GM19099 (cell line): Measurements from ENCODE around the gene NAV3.

Experiments
- POLR2A ChIP-seq: IDR thresholded peaks from 3 replicates; pipeline ENCODE4 v1.6.1; 2011; ENCODE audit warnings: low read depth; ENCODE audit not compliant: insufficient read length; ENCODE audit errors: extremely low read depth

NAV3 gene

DNA sequence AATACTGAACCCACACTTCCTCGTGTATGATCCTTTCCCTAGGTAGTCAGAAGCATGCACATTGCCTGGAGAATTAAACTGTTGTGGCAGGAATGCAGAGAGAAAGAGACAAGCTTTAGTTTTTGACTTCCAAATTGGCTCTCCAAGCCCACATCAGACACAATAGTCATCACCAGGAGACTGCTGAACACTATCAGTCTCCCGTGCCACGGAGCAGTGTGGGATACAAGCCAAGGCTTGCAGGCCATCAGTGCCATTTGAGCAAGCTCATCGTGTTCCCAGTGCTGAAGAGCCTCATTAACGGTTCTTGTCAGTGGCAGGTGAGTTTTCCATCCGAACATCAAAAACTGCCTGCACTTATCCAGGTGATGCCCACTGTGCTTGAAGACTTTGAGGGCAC, 410.8 kb downstream of the NAV3 start:
- no peak for TF ChIP-seq POLR2A

DNA sequence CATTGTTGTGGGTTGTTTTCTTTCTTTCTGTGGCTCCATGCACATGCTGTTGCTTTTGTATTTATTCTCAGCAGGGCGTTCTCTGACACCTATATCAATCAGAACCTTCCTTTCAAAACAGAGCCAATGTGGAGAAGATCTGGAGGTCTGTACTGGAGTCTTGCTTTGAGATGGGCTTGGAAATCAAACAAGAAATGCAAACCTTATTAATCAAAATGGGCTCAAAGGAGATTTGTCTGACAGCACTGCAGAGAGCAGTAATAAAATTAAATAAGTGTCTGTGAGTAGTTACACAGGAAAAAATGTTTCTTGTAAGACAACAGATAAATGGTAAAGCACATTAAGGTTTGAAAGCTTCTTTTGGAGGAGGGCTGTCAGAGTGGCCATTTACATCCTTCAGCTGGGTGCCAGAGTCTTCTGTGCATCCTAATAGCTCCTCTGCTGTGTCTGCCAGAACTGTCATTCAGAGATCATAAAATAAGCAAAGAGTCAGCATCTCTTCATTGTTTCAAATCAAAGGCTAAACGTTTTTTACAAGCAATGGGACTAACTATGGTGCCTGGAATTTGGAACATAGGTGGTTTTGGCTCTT, 414.3 kb downstream of the NAV3 start:
- no peak for TF ChIP-seq POLR2A

DNA sequence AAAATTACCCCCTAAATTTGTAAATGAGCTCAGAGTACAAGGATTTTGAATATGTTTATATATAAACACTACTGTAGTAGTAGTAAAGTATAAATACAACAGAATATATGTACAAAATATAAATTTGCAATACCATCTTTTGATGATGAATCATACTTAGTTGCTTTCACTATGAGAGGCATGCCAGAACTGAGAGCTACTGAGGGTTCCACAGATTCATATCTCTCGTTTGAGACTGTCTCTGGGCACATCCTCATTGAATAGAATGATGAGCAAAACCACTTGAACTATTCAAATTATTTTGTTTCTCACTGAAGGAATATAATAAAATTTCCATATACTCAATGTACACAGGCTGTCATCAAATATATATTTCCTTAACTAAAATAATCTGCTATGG, 417.6 kb downstream of the NAV3 start:
- no peak for TF ChIP-seq POLR2A

DNA sequence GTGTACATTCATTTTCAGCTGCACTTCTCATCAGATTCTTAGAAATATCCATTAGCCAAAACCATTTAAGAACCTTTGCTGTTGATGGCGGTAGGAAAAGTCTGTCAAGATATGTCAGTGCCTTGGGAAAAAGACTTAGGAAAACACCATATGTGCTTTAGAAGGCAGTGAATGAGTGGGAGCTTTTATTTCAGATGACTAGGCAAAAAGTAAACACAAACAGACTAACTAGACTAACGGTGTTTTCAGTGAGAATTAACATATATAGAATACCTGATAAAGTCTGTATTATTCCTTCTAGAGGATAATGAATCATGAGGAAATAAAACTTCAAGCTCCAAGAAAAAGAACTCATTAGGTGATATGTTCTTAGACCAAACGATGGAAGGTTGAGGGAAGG, 418.9 kb downstream of the NAV3 start:
- TF ChIP-seq POLR2A = no peak

DNA sequence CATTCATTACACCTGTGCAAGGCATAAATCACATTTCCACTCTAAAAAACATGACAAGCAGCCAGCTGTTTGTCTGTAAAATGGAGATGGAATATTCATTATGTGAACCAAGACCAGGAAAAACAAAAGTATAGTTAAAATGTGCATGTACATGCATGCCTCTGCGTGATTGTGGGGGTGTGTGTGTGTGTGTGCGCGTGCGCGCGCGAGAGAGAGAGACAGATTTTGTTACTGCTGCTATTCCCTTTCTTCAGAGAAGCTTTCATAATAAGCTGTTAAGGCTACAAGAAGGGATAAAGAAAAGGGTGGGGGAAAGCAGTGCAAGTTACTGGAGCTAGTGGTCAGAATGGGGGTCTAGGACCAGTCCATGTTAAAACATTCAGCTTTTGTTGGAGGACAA, 430.3 kb downstream of the NAV3 start:
- no peak for TF ChIP-seq POLR2A

DNA sequence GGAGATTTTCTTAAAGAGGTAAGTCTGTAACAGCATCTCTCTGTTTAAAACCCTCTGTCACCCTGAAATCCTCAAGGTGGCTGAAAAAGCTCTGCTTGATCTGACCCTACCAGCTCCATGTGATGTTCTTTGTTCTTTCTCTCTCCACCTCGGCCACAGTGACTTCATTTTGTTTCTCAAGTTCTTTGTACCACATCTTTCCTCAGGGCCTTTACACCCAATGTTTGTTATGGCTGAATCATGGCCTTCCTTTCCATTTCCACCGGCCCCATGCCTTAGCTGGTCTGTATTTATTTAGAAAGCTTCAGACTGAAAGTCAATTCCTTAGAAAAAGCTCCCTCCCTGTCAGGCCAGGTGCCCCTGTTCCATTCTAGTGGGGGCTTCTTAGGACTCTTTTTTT, 431.2 kb downstream of the NAV3 start:
- TF ChIP-seq POLR2A = no peak
